ENCODE results near the gene POF1B. TPM values are rescaled to one million over a fixed set of nuclear protein-coding genes. Genes with fewer than 3 reads are reported as not detected.

Gene POF1B
- total and polyA plus RNA-seq, 2 donors (not counting 3 experiments of a cell fraction or from before 2014, with no cell fraction given): 0.20 TPM; not detected in 1

DNA sequence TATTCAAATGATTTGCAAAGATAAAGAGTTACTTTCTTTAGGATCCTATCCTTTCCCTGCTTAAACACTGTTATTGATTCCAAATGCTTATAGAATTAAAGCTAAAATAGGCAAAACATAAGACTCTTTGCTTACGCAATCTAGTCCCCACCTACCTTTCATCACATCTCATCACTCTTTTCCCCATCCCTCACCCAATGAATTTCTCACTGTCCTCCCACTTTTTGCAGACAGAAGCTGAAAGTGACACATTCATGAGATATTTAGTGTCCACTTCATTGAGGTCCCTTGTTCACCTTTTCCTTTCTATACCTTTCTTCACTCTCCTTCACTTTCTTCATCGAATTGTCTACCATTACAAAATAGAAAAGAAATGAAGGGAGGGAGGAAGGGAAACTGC is 136.3 kb downstream of the POF1B start:
- Histone ChIP-seq H3K4me1 (ENCODE audit: control insufficient read depth, extremely low read depth, insufficient read depth, low read length) (no peaks in the 10 kb centered on the region), H2AFZ (ENCODE audit: low read depth, low read length) (no peak overlapping the region), H3K27me3 (ENCODE audit: control insufficient read depth in 2 of 2, insufficient read depth in 2 of 2, low read length in 2 of 2) (no peaks in the 10 kb centered on the region), H3K79me2 (ENCODE audit: control insufficient read depth, insufficient read depth, low read length) (no peaks in the 10 kb centered on the region), H3K4me2 (ENCODE audit: insufficient read depth, low read length) (peak overlapping the region; percentile 62), H3K36me3 (ENCODE audit: control insufficient read depth in 2 of 2, extremely low read depth in 1 of 2, insufficient read depth in 2 of 2, low read length in 2 of 2) (no peaks in the 10 kb centered on the region), H3K9ac (replicated peaks; ENCODE audit: extremely low read depth, insufficient read depth, low read length) (peak overlapping the region; percentile 16), H3K9me3 (replicated peaks; ENCODE audit: control insufficient read depth, insufficient read depth, low read length) (no peaks in the 10 kb centered on the region), H3K9me1 (replicated peaks; ENCODE audit: control insufficient read depth, extremely low read depth, insufficient read depth, low read length) (no peaks in the 10 kb centered on the region), H3K4me3 (replicated peaks in 1 of 3; ENCODE audit: insufficient read depth in 1 of 3, low read depth in 1 of 3, low read length in 3 of 3) (peak overlapping the region in 1 of 3 experiments; percentile 33), H3K27ac (ENCODE audit: insufficient read depth, low read depth, low read length) (no peak overlapping the region), H4K20me1 (replicated peaks; ENCODE audit: control insufficient read depth, extremely low read depth, insufficient read depth, low read length) (no peaks in the 10 kb centered on the region)
- no peak for DNase-seq (ENCODE audit: low read depth, low spot score)
- no peak for FAIRE-seq
- no TSS peak for BruUV-seq (replicated peaks)
- intact Hi-C loops (cut with micrococcal nuclease) (no loop called here), dilution Hi-C loops (cut with MboI; ENCODE audit: extremely low pct_ligation_motif_present, low sequenced_read_pairs) (no loop called here)
- POLR2A ChIA-PET: no interaction called here
- TF ChIP-seq, protein P1, sequence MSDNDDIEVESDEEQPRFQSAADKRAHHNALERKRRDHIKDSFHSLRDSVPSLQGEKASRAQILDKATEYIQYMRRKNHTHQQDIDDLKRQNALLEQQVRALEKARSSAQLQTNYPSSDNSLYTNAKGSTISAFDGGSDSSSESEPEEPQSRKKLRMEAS (IDR thresholded peaks at IDR 0.05; ENCODE audit: insufficient read depth, insufficient read length): no peak
- CTCF ChIA-PET: no interaction called here

Other genes with a start within 250 kb of the POF1B start
- not detected in 2 replicates for gene SATL1, start 135.9 kb downstream of the POF1B start, total RNA-seq
- not detected in 2 replicates for gene SATL1, start 135.9 kb downstream of the POF1B start, polyA plus RNA-seq
- 5.0 and 5.2 TPM in 2 replicates for gene ZNF711, start 135.7 kb downstream of the POF1B start, total RNA-seq
- gene ZNF711, start 135.7 kb downstream of the POF1B start, polyA plus RNA-seq: 1.3 and 2.2 TPM in 2 replicates

Data from endothelial cell of umbilical vein (primary cell).